CD4-positive, alpha-beta T cell treated with Interleukin-1 beta for 1 hour (primary cell): Measurements from ENCODE around the gene CEBPG.

ENCODE experiments used
- DNase-seq, 2 donors: peaks; one replicate each; pipeline ENCODE4 v3.0.0-alpha.2; 2020 to 2022

The CEBPG gene

DNA sequence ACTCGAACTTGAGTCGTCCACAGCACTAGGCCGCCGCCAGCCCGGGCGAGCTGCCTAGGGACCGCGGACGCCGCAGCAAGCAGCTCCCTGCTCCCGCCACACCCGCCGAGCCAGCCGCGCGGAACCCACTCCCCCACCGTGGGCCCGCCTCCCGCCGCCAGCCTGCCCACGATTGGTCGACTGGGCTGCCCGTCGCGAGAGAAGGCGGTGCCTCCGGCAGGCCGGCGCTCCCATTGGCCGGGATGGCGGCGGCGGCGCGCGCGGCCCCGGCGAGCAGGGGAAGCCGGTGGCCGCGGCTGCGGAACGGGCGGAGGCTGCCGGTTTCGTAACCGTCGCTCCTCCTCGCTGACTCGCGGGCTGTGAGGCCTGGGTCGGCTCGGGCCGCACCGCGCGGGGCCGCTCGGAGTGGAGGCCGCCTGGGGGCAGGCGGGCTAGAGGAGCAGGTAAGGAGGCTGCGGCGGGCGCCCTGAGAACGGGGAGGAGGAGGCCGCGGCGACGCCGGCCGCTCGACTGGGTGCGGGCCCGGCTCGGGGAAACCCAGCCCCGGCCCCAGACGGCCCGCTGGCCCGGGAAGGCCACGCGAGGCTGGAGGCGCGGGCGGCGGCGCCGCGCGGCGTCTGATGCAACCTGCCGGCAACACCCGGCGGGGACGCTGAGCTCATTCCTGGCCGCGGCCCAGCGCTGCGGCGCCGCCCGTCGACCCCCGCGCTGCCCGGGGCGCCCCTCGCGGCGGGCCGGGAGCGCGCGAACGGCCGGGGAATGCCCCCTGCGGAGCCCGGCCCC lies at the start of gene CEBPG:
Gene CEBPG, plus strand, starts transcription at position 257 of the 783 bp plus-strand sequence. CDS start 5,531 bp downstream, outside the sequence.
- DNase-seq, result peak; percentile 93 to 96

- DNase-seq, result no peak
These were observed 48.9 kb upstream of the CEBPG start for GRCh38 chr19:33324628-33325027.

GRCh38 chr19:33325920-33326319 lies 47.6 kb upstream of the CEBPG start:
- no peak for DNase-seq

GRCh38 chr19:33329060-33329459 lies 44.4 kb upstream of the CEBPG start:
- no peak for DNase-seq

DNA sequence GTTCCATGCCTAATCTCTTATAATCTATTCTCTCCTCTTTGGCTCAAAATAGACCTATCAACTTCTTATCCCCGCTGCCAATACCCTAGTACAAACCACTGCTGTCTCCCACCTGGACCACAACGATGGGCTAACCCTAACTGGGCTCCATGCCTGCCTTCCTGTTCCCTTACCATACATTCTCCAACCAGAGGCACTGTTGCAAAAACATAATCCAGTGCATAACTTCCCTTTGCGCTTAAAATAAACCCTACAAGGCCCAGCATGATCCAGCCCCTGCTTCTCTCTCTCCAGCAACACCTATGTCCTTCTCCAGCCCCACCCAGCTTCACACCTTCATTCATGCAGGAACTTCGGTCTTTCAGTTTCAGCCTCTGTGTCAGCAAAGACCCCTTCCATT lies 43.8 kb upstream of the CEBPG start:
- DNase-seq, result no peak

- DNase-seq, result peak; percentile 2 to 41
These were observed 41.3 kb upstream of the CEBPG start for GRCh38 chr19:33332248-33332647.

GRCh38 chr19:33333151-33333550 lies 40.4 kb upstream of the CEBPG start:
- DNase-seq, result no peak

GRCh38 chr19:33333642-33334041 lies 39.9 kb upstream of the CEBPG start:
- DNase-seq, result no peak

- DNase-seq, result no peak
These were observed 39.2 kb upstream of the CEBPG start for GRCh38 chr19:33334271-33334670.

GRCh38 chr19:33335446-33335845 lies 38.1 kb upstream of the CEBPG start:
- no peak for DNase-seq

GRCh38 chr19:33339016-33339984 lies 34.2 kb upstream of the CEBPG start:
- no peak for DNase-seq

DNA sequence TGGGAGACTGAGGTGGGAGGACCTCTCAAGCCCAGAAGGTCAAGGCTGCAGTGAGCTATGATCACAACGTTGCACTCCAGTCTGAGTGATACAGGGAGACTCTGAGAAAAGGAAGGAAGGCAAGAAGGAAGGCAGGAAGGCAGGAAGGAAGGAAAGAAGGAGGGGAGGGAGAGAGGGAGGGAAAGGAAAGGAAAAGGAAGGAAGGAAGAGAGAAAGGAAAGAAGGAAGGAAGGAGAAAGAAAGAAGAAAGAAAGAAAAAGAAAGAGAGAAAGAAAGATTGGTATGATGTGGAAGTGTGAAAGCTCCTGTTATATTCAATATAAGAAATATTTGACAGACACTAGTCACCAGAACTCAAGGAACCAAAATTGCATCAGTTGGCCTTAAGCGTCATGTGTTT lies 32.5 kb upstream of the CEBPG start:
- no peak for DNase-seq

- no peak for DNase-seq
These were observed 30.2 kb upstream of the CEBPG start for GRCh38 chr19:33343301-33343700.

DNA sequence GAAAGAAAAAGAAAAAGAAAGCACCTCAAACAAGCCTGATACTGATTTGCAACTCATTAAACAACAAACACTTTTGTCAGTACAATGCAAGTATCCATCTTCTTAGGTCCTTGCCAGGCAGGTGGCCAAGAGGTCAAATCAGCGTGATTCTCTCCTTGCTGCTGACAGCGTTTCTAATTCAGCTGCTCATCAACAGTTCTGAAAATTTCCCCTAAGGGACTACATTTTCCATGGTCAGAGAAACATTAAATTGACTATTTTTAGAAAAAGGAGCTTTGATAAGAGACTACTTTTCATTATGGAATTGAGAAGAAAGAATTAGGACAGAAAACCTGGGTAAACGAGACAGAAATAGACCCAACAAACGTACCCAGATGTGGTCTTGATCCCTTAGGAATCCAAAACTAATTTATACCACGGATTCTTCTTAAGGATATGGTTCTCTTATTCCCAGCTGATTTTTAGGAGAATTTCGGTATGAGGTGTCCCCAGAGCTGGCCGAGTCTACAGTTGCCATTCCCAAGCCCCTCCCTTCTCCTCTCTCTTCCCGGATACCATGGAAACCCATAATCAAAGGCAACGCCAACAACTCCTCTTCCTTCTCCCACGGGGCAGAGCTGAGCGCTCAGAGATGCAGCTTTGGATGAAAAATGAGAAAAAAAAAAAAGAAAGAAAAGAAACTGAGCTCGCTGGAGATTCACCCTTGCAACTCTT lies 29.5 kb upstream of the CEBPG start:
- no peak for DNase-seq

DNA sequence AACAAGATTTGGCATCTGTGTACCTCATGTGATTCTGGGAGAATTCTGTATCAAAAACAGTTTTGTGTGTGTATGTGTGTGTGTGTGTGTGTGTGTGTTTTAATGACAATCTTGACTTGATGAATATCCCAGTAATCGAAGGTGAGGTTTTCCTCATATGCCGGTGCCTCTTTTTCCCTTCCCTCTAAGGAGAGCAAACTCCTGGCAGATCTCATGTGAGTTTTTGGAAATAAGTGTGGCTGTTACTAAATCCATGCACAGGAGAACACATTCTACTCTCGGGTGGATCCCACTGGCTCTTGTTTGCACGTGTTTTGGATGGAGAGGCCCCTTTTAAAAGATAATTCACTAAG lies 29.0 kb upstream of the CEBPG start:
- DNase-seq, result no peak

GRCh38 chr19:33345163-33345562 lies 28.3 kb upstream of the CEBPG start:
- no peak for DNase-seq

DNA sequence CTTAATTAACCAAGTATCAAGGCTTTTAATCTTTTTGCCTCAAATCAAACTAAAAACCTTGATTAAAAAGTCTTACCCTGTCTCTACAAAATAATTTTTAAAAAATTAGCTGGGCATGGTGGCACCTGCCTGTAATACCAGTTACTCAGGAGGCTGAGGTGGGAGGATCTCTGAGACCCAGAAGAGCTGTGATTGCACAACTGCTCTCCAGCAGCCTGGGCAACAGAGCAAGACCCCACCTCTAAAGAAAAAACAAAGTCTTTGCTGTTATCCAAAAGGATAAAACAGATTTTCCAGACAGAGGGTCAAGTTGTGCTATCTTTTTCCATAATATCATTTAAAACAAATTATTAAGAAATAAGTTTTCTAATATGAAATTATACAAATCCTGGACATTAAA lies 26.8 kb upstream of the CEBPG start:
- no peak for DNase-seq

- DNase-seq, result no peak
These were observed 26.2 kb upstream of the CEBPG start for GRCh38 chr19:33347300-33347699.

DNA sequence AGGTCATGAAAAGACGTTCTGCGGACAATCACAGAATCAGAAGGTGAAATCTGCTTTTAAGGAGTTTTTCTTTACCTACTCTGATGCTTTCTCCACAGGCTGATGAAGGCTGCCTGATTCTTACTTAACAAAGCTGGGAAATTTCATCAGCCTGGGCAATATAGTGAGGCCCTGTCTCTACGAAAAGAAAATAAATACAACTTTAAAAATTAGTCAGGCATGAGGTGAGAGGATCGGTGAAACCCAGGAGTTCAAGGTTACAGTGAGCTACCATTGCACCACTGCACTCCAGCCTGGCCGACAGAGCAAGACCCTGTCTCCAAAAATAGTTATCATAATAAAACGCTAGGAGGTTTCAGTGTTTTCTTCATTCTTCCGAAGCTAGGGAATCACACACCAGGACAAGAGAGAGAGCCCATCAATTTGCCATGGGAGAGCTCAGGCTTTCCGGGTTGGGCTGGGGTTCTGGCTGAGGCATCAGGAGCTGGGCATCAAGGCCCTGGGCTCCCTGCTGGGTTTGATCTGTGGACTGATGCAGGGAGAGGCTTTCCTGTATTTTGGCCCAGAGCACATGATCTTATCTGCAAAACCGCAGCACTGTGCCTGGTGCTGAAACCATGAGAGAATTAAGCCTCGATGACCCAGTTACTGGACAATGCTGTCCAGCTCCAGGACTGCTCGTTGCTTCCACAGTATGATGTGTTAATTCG lies 25.1 kb upstream of the CEBPG start:
- DNase-seq, result no peak

DNA sequence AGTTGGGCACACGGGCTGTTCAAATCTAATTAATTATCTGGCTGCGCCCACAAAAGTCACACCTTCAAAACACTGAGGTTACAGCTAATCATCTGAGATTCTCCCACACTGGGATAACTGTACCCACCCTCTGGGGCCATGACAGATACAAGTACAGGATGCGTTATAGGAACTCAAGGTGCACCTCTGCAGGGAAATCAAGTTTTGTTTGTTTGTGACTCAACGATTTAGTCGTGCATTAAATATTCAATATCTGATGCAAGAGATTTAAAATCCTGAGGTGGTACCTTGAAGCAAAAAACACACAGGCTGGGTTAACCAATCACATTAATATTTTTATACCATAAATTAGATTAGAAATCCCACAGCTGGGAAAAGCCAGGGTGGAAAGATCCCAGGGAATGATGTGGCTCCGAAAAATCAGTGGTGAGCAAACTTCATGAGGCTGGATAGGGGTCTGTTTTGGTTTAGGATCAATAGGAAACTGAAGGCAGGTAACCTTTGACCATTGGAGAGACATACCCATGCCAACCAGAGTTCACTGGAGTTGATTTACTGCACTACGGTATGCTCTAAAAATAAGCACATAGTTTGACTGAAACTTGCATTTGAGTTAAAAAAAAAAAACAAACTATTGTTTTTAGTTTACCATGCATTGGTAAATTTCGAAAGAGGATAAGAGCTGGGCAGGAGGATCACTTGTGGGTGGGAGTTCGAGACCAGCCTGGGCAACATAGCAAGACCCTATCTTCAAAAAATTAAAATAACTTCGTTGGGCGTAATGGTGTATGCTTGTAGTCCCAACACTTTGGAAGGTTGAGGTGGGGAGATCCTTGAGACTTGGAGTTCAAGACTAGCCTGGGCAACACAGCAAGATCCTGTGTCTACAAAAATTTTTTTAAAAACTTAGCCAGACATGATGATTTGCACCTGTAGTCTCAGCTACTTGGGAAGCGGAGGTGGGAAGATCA lies 23.9 kb upstream of the CEBPG start:
- no peak for DNase-seq

DNA sequence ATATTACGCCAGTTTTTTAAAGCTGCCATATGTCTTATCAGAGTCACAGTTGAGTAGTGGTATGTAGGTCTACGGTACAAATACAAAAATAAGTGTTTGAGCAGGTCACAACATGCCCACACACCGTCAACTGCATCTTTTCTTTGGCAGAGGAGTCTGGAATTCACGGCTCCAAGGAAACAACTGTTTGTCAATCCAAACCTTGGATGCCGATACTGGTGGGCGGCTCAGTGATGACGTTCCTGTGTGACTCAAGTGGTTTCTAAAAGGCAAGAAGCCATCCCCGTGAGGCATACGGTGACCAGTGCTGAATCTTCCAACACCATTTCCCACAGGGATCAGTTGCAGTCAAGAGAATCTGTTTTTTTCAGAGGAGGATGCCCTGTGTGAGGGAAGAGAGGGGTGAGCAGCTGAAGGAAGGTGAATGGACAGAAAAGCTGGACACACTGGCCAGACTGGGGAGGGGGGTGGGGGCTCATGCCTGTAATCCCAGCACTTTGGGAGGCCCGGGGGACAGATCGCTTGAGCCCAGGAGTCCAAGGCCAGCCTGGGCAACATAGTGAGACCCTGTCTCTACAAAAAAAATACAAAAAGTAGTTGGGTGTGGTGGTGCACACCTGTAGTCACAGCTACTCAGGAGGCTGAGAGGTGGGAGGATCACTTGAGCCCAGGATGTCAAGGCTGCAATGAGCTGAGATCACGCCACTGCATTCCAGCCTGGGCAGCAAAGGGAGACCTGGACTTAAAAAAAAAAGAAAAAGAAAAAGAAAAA lies 22.8 kb upstream of the CEBPG start:
- DNase-seq, result no peak
